GM19324 (cell line): ENCODE measurements around the gene ANKRD10.

Experiments used
- ATAC-seq: cut with Tn5 transposase; IDR thresholded peaks from one replicate; pipeline ENCODE4 v1.9.1; 2021; ENCODE audit warnings: mild to moderate bottlenecking, moderate library complexity; ENCODE audit not compliant: unreplicated experiment, low FRiP score

Gene ANKRD10

GRCh38 chr13:110916301-110917142, 1.7 kb upstream of the ANKRD10 start:
- no peak for ATAC-seq

GRCh38 chr13:110915874-110916206, 971 bp upstream of the ANKRD10 start:
- no peak for ATAC-seq

GRCh38 chr13:110914331-110915056, 375 bp downstream of the ANKRD10 start:
- ATAC-seq = peak; percentile 50

- ATAC-seq = peak; percentile 10
Measured at GRCh38 chr13:110914081-110914330, 863 bp downstream of the ANKRD10 start.

GRCh38 chr13:110913322-110914080, 1.4 kb downstream of the ANKRD10 start:
- ATAC-seq = no peak

- ATAC-seq = no peak
Measured at GRCh38 chr13:110912651-110913051, 2.2 kb downstream of the ANKRD10 start.

- ATAC-seq = no peak
Measured at GRCh38 chr13:110911880-110912279, 3.0 kb downstream of the ANKRD10 start.

GRCh38 chr13:110910013-110910890, 4.6 kb downstream of the ANKRD10 start:
- no peak for ATAC-seq

GRCh38 chr13:110907951-110908898, 6.6 kb downstream of the ANKRD10 start:
- no peak for ATAC-seq

- no peak for ATAC-seq
Measured at GRCh38 chr13:110907301-110907700, 7.6 kb downstream of the ANKRD10 start.

GRCh38 chr13:110904748-110905147, 10.1 kb downstream of the ANKRD10 start:
- ATAC-seq = no peak

GRCh38 chr13:110902370-110902769, 12.5 kb downstream of the ANKRD10 start:
- ATAC-seq = no peak

- ATAC-seq = no peak
Measured at GRCh38 chr13:110897521-110897920, 17.3 kb downstream of the ANKRD10 start.

GRCh38 chr13:110897014-110897413, 17.9 kb downstream of the ANKRD10 start:
- no peak for ATAC-seq

GRCh38 chr13:110894086-110894485, 20.8 kb downstream of the ANKRD10 start:
- no peak for ATAC-seq

GRCh38 chr13:110893571-110893970, 21.3 kb downstream of the ANKRD10 start:
- no peak for ATAC-seq

- ATAC-seq = no peak
Measured at GRCh38 chr13:110890279-110891165, 24.3 kb downstream of the ANKRD10 start.

- no peak for ATAC-seq
Measured at GRCh38 chr13:110888390-110888789, 26.5 kb downstream of the ANKRD10 start.
